Smooth muscle cell of the brain vasculature (primary cell): ENCODE data around the gene NUAK1.

Source experiments
- DNase-seq: peaks from one replicate; pipeline ENCODE4 v3.0.0-alpha.2; 2012; ENCODE audit warnings: low read depth, low spot score

NUAK1 gene

GRCh38 chr12:106110626-106111300, 28.0 kb downstream of the NUAK1 start:
- DNase-seq = no peak

- no peak for DNase-seq
These were observed 29.4 kb downstream of the NUAK1 start for GRCh38 chr12:106109168-106109910.

- no peak for DNase-seq
These were observed 30.4 kb downstream of the NUAK1 start for GRCh38 chr12:106108185-106108835.

- DNase-seq = no peak
These were observed 31.2 kb downstream of the NUAK1 start for GRCh38 chr12:106107566-106107965.

GRCh38 chr12:106106892-106107291, 31.9 kb downstream of the NUAK1 start:
- no peak for DNase-seq

- no peak for DNase-seq
These were observed 32.6 kb downstream of the NUAK1 start for GRCh38 chr12:106106061-106106566.

GRCh38 chr12:106101803-106102202, 37.0 kb downstream of the NUAK1 start:
- no peak for DNase-seq

- DNase-seq = no peak
These were observed 40.0 kb downstream of the NUAK1 start for GRCh38 chr12:106098691-106099200.

- DNase-seq = no peak
These were observed 41.7 kb downstream of the NUAK1 start for GRCh38 chr12:106097011-106097410.

GRCh38 chr12:106096376-106096775, 42.4 kb downstream of the NUAK1 start:
- no peak for DNase-seq

GRCh38 chr12:106094304-106094703, 44.5 kb downstream of the NUAK1 start:
- no peak for DNase-seq

GRCh38 chr12:106093246-106093645, 45.5 kb downstream of the NUAK1 start:
- DNase-seq = no peak

- no peak for DNase-seq
These were observed 47.3 kb downstream of the NUAK1 start for GRCh38 chr12:106091446-106091820.

- no peak for DNase-seq
These were observed 47.9 kb downstream of the NUAK1 start for GRCh38 chr12:106090591-106091445.

- DNase-seq = no peak
These were observed 48.8 kb downstream of the NUAK1 start for GRCh38 chr12:106089935-106090334.

- DNase-seq = no peak
These were observed 49.8 kb downstream of the NUAK1 start for GRCh38 chr12:106088811-106089485.

GRCh38 chr12:106088246-106088808, 50.4 kb downstream of the NUAK1 start:
- no peak for DNase-seq

GRCh38 chr12:106086696-106087095, 52.1 kb downstream of the NUAK1 start:
- no peak for DNase-seq

- no peak for DNase-seq
These were observed 53.5 kb downstream of the NUAK1 start for GRCh38 chr12:106085213-106085612.

- no peak for DNase-seq
These were observed 54.0 kb downstream of the NUAK1 start for GRCh38 chr12:106084759-106085158.
